ENCODE results near the gene SCYGR6. TPM values are rescaled to one million over a fixed set of nuclear protein-coding genes. Genes with fewer than 3 reads are reported as not detected.

SCYGR6 gene
- total and polyA plus RNA-seq, 7 donors: not detected

- Histone ChIP-seq H3K27me3 (ENCODE audit: insufficient read depth in 3 of 3, low read length in 2 of 3) (no peaks in the 10 kb centered on the region), H3K4me3 (no peak overlapping the region), H3K27ac (no peak overlapping the region), H3K36me3 (ENCODE audit: insufficient read depth in 1 of 2, low read depth in 1 of 2) (no peaks in the 10 kb centered on the region), H3K4me1 (no peaks in the 10 kb centered on the region), H3K9me3 (no peaks in the 10 kb centered on the region)
- no peak for ATAC-seq
- intact Hi-C loops (cut with DNase I): no loop called here
- no peak for DNase-seq
- WGBS, 3 donors: 80 to 92% (median 88%) methylated on average over 6 of the region's 6 CpGs
- TF ChIP-seq, protein P1, sequence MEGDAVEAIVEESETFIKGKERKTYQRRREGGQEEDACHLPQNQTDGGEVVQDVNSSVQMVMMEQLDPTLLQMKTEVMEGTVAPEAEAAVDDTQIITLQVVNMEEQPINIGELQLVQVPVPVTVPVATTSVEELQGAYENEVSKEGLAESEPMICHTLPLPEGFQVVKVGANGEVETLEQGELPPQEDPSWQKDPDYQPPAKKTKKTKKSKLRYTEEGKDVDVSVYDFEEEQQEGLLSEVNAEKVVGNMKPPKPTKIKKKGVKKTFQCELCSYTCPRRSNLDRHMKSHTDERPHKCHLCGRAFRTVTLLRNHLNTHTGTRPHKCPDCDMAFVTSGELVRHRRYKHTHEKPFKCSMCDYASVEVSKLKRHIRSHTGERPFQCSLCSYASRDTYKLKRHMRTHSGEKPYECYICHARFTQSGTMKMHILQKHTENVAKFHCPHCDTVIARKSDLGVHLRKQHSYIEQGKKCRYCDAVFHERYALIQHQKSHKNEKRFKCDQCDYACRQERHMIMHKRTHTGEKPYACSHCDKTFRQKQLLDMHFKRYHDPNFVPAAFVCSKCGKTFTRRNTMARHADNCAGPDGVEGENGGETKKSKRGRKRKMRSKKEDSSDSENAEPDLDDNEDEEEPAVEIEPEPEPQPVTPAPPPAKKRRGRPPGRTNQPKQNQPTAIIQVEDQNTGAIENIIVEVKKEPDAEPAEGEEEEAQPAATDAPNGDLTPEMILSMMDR (IDR thresholded peaks at IDR 0.05): no peak
Observed at GRCh38 chr2:227707390-227707789, 17.2 kb downstream of the SCYGR6 start.

DNA sequence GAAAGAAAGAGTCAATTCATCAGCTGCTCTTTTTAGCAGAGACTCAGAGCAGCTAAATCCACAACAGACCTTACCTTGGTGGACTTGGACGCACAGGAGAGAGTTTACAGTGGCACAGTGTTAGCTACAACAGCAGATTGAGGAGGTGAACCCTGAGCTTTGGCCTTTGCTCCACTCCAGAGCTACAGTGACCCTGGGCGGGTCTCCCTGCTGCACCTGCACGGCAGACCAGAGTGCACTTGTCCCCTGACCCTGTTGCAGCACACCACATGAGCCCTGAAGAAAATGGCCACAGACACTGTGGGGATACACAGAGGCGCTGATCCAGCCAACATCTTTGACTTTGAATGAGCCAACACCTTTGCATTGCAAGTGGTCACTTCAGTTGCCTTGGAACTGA, 17.7 kb downstream of the SCYGR6 start:
- no peak for ATAC-seq
- 90 to 94% (median 94%) methylated on average over 4 of the region's 4 CpGs for WGBS, 3 donors
- no peaks in the 10 kb centered on the region for H3K9me3 ChIP-seq
- no peak for DNase-seq
- no peak overlapping the region for H3K27ac ChIP-seq
- no peaks in the 10 kb centered on the region for H3K4me1 ChIP-seq
- intact Hi-C loops (cut with DNase I): no loop called here
- TF ChIP-seq, protein P1 (IDR thresholded peaks at IDR 0.05): no peak
- H3K36me3 ChIP-seq (ENCODE audit: insufficient read depth in 1 of 2, low read depth in 1 of 2): no peaks in the 10 kb centered on the region
- H3K27me3 ChIP-seq (ENCODE audit: insufficient read depth in 3 of 3, low read length in 2 of 3): no peaks in the 10 kb centered on the region
- H3K4me3 ChIP-seq: no peak overlapping the region

GRCh38 chr2:227703961-227704360, 20.6 kb downstream of the SCYGR6 start:
- WGBS, 3 donors: 69 to 74% (median 70%) methylated on average over 3 of the region's 3 CpGs
- ATAC-seq: no peak
- no peak for DNase-seq
- Histone ChIP-seq H3K27me3 (ENCODE audit: insufficient read depth in 3 of 3, low read length in 2 of 3) (no peaks in the 10 kb centered on the region), H3K27ac (no peak overlapping the region), H3K36me3 (ENCODE audit: insufficient read depth in 1 of 2, low read depth in 1 of 2) (no peaks in the 10 kb centered on the region), H3K9me3 (no peaks in the 10 kb centered on the region), H3K4me3 (no peak overlapping the region), H3K4me1 (no peaks in the 10 kb centered on the region)
- TF ChIP-seq, protein P1 (IDR thresholded peaks at IDR 0.05): no peak
- intact Hi-C loops (cut with DNase I): no loop called here

GRCh38 chr2:227703280-227703732, 21.3 kb downstream of the SCYGR6 start:
- DNase-seq (no peak), ATAC-seq (no peak)
- no peak overlapping the region for H3K4me3 ChIP-seq
- H3K27me3 ChIP-seq (ENCODE audit: insufficient read depth in 3 of 3, low read length in 2 of 3): no peaks in the 10 kb centered on the region
- H3K9me3 ChIP-seq: no peaks in the 10 kb centered on the region
- TF ChIP-seq, protein P1 (IDR thresholded peaks at IDR 0.05): no peak
- WGBS, 3 donors: 22 to 41% (median 28%) methylated on average over 4 of the region's 4 CpGs
- intact Hi-C loops (cut with DNase I): no loop called here
- no peak overlapping the region for H3K27ac ChIP-seq
- no peaks in the 10 kb centered on the region for H3K4me1 ChIP-seq
- H3K36me3 ChIP-seq (ENCODE audit: insufficient read depth in 1 of 2, low read depth in 1 of 2): no peaks in the 10 kb centered on the region

DNA sequence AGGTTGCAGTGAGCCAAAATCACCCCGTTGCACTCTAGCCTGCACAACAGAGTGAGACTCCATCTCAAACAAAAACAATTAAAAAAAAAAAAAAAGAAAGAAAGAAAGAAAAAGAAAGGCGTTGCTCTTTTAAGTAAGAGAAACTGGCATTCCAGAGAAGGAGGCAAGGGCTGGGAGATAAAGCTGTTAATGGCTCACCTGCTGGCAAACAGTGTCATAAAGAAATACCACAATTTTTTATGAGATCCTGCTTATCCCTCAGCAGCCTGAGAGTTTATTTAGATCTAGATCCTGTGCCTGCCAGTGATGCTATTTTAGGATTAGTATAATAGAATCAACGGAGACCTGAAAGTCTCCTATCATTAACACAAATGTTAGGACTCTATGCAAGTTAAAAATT, 23.0 kb downstream of the SCYGR6 start:
- 82 to 88% (median 84%) methylated on average over 3 of the region's 3 CpGs for WGBS, 3 donors
- H3K4me3 ChIP-seq: no peak overlapping the region
- H3K9me3 ChIP-seq: no peaks in the 10 kb centered on the region
- ATAC-seq (no peak), DNase-seq (no peak)
- intact Hi-C loops (cut with DNase I): no loop called here
- H3K36me3 ChIP-seq (ENCODE audit: insufficient read depth in 1 of 2, low read depth in 1 of 2): no peaks in the 10 kb centered on the region
- H3K27ac ChIP-seq: no peak overlapping the region
- TF ChIP-seq, protein P1 (IDR thresholded peaks at IDR 0.05): no peak
- no peaks in the 10 kb centered on the region for H3K27me3 ChIP-seq (ENCODE audit: insufficient read depth in 3 of 3, low read length in 2 of 3)
- no peaks in the 10 kb centered on the region for H3K4me1 ChIP-seq
